ENCODE results near the gene SMAD3. TPM values are rescaled to one million over a fixed set of nuclear protein-coding genes. Genes with fewer than 3 reads are reported as not detected.

The SMAD3 gene
- total and polyA plus RNA-seq, 2 donors (not counting 1 experiment from before 2014, with no cell fraction given), result 55.9 to 163 TPM

- Mint-ChIP-seq H3K4me1 (peaks cover 43% of the 10 kb centered on the region), H3K9me3 (ENCODE audit: insufficient read depth) (no peaks in the 10 kb centered on the region), H3K27ac (no peak overlapping the region), H3K27me3 (no peaks in the 10 kb centered on the region), H3K4me3 (no peak overlapping the region)
- ChIA-PET CTCF (no interaction called here), POLR2A (no interaction called here)
- H4K20me1 ChIP-seq (ENCODE audit: control insufficient read depth, insufficient read depth, low read length, poor library complexity, severe bottlenecking), result peaks cover 95% of the 10 kb centered on the region
- TF ChIP-seq EZH2 (IDR thresholded peaks at IDR 0.05; ENCODE audit: borderline replicate concordance, insufficient read depth, low read depth, low read length, poor library complexity, severe bottlenecking), result no peak
- TF ChIP-seq CTCF (IDR thresholded peaks at IDR 0.05), result no peak
- H3K4me3 ChIP-seq (ENCODE audit: control extremely low read depth in 1 of 5, extremely low read depth in 1 of 5, insufficient read depth in 1 of 5, low read depth in 2 of 5, low read length in 4 of 5), result no peak overlapping the region
- intact Hi-C loops (cut with micrococcal nuclease), result no loop called here
- H3K4me1 ChIP-seq (ENCODE audit: control insufficient read depth in 2 of 2, insufficient read depth in 2 of 2, low read length in 2 of 2), result peaks cover 0 to 21% of the 10 kb centered on the region in 2 donors
- H3K79me2 ChIP-seq (ENCODE audit: control insufficient read depth, insufficient read depth, low read length), result peaks cover 47% of the 10 kb centered on the region
- no peaks in the 10 kb centered on the region for H3K9me3 ChIP-seq (ENCODE audit: control extremely low read depth in 1 of 3, control insufficient read depth in 2 of 3, insufficient read depth in 1 of 3, low read length in 2 of 3)
- ATAC-seq (ENCODE audit: low read depth) (no peak), DNase-seq (no peak)
- no peak overlapping the region for H2AFZ ChIP-seq (ENCODE audit: insufficient read depth, low read depth, low read length, poor library complexity, severe bottlenecking)
- H3K27ac ChIP-seq (ENCODE audit: low read length in 2 of 2), result no peak overlapping the region
- no peak overlapping the region for H3K4me2 ChIP-seq (replicated peaks; ENCODE audit: low read depth, low read length, poor library complexity, severe bottlenecking)
- H3K9ac ChIP-seq (ENCODE audit: low read length), result no peak overlapping the region
- 100% methylated on average over 3 of the region's 4 CpGs for WGBS (ENCODE audit: insufficient coverage)
- H3K27me3 ChIP-seq (replicated peaks in 1 of 4; ENCODE audit: control extremely low read depth in 1 of 4, control insufficient read depth in 3 of 4, insufficient read depth in 4 of 4, low read length in 3 of 4), result no peaks in the 10 kb centered on the region
- H3K36me3 ChIP-seq (replicated peaks in 1 of 2; ENCODE audit: control extremely low read depth in 1 of 2, control insufficient read depth in 1 of 2, extremely low read depth in 1 of 2, insufficient read depth in 2 of 2, low read length in 1 of 2), result peaks cover 10 to 82% of the 10 kb centered on the region in 2 experiments
Observed at GRCh38 chr15:67171471-67171870, 106.1 kb downstream of the SMAD3 start.

- 100% methylated on average over 4 of the region's 6 CpGs for WGBS (ENCODE audit: insufficient coverage)
- Histone ChIP-seq H3K9ac (ENCODE audit: low read length) (no peak overlapping the region), H4K20me1 (ENCODE audit: control insufficient read depth, insufficient read depth, low read length, poor library complexity, severe bottlenecking) (peaks cover 95% of the 10 kb centered on the region), H3K79me2 (ENCODE audit: control insufficient read depth, insufficient read depth, low read length) (peaks cover 44% of the 10 kb centered on the region), H3K36me3 (replicated peaks in 1 of 2; ENCODE audit: control extremely low read depth in 1 of 2, control insufficient read depth in 1 of 2, extremely low read depth in 1 of 2, insufficient read depth in 2 of 2, low read length in 1 of 2) (peaks cover 7 to 81% of the 10 kb centered on the region in 2 experiments), H2AFZ (ENCODE audit: insufficient read depth, low read depth, low read length, poor library complexity, severe bottlenecking) (no peak overlapping the region), H3K9me3 (ENCODE audit: control extremely low read depth in 1 of 3, control insufficient read depth in 2 of 3, insufficient read depth in 1 of 3, low read length in 2 of 3) (no peaks in the 10 kb centered on the region), H3K4me3 (ENCODE audit: control extremely low read depth in 1 of 5, extremely low read depth in 1 of 5, insufficient read depth in 1 of 5, low read depth in 2 of 5, low read length in 4 of 5) (no peak overlapping the region), H3K27me3 (replicated peaks in 1 of 4; ENCODE audit: control extremely low read depth in 1 of 4, control insufficient read depth in 3 of 4, insufficient read depth in 4 of 4, low read length in 3 of 4) (no peaks in the 10 kb centered on the region), H3K27ac (ENCODE audit: low read length in 2 of 2) (no peak overlapping the region), H3K4me2 (replicated peaks; ENCODE audit: low read depth, low read length, poor library complexity, severe bottlenecking) (no peak overlapping the region), H3K4me1 (ENCODE audit: control insufficient read depth in 2 of 2, insufficient read depth in 2 of 2, low read length in 2 of 2) (peaks cover 0 to 21% of the 10 kb centered on the region in 2 donors)
- TF ChIP-seq CTCF (IDR thresholded peaks at IDR 0.05), result no peak
- TF ChIP-seq EZH2 (IDR thresholded peaks at IDR 0.05; ENCODE audit: borderline replicate concordance, insufficient read depth, low read depth, low read length, poor library complexity, severe bottlenecking), result no peak
- peak overlapping the region; percentile 7 for H3K27ac Mint-ChIP-seq
- ATAC-seq (ENCODE audit: low read depth), result no peak
- no peaks in the 10 kb centered on the region for H3K9me3 Mint-ChIP-seq (ENCODE audit: insufficient read depth)
- no peak for DNase-seq
- CTCF ChIA-PET, result no interaction called here
- H3K4me3 Mint-ChIP-seq, result no peak overlapping the region
- H3K27me3 Mint-ChIP-seq, result no peaks in the 10 kb centered on the region
- intact Hi-C loops (cut with micrococcal nuclease), result loop anchor here (2.0 kb wide), 1 partner anchor 17 kb away; no protein-coding TSS in a partner anchor
- H3K4me1 Mint-ChIP-seq, result peaks cover 45% of the 10 kb centered on the region
- POLR2A ChIA-PET, result no interaction called here
Observed at GRCh38 chr15:67172172-67172571, 106.8 kb downstream of the SMAD3 start.
